ENCODE results near the gene SCN2B. TPM values are rescaled to one million over a fixed set of nuclear protein-coding genes. Genes with fewer than 3 reads are reported as not detected.

SCN2B gene
- total and polyA plus RNA-seq, 2 of the 4 experiments (the other 2 are of a cell fraction): under 0.01 to 0.05 TPM

DNA sequence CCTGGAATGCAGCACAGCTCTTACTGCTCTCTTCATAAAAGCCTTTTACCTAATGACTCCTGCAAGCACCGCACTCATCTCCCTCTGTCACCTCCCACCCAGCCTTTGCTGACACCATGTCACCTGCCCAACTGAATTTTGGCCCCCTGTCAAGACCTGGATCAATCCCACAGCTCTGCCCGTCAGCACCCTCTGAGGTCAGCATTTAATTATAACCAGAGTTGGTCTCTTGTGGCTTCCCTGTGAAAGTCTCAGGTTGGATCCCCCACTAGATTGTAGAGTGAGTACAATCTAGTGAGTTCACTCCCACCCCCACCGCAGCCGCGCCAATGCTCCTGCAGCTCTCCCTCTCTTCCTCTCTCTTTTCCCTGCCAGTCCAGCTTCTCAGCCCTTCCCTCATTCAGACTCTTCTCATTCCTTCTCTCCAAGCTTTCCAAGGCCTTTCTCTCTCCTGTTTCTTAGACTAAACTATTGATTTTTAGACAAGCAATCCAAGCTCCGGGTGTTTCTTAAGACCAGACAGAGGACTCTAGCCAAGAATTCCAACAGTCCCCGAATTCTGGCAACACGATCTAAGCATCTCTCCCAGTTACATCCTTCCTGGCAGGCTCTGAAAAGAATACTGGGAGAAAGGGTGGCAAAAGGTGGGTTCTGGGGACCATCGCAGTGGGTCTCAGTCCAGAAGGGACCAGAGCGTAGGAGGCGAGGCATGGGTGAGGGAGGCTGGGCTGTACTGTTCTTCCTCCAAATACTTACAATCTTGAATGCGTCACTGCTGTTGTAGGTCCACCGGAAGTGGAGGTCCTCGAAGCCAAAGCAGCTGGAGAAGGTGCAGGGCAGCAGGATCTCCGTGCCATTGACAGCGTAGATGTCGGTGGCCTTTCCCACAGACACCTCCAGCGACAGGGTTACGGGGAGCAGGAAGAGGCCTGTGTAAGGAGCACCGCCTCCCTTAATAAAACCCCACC is 31.9 kb downstream of the SCN2B start:
- no peak overlapping the region for H2AK9ac ChIP-seq (replicated peaks; ENCODE audit: low read depth, low read length, poor library complexity)
- H3K9me3 ChIP-seq (ENCODE audit: control insufficient read depth, insufficient read depth, low read length): no peaks in the 10 kb centered on the region
- CTCF ChIA-PET: interaction anchor here (1.5 kb wide), 1 partner anchor 27 kb away, joined by 4 read pairs; no protein-coding TSS in a partner anchor
- no peak overlapping the region for H3K56ac ChIP-seq (ENCODE audit: extremely low read depth, insufficient read depth, low read length)
- H3K4me2 ChIP-seq (ENCODE audit: low read depth, low read length): no peak overlapping the region
- H3K27ac ChIP-seq (ENCODE audit: insufficient read depth, low read length): no peak overlapping the region
- 27% methylated on average over 3 of the region's 20 CpGs; no CpG with 5 or more reads in 1 of the 2 experiments for WGBS, 2 experiments (ENCODE audit: extremely low coverage in 2 of 2, insufficient read length in 1 of 2)
- DNase-seq: no peak
- no peak overlapping the region for H3K14ac ChIP-seq (replicated peaks; ENCODE audit: low read depth, low read length)
- H3K9ac ChIP-seq (ENCODE audit: low read depth, low read length): no peak overlapping the region
- no peaks in the 10 kb centered on the region for H3K9me1 ChIP-seq (ENCODE audit: insufficient read depth, low read length)
- peak overlapping the region; percentile 63 for H2AFZ ChIP-seq (replicated peaks; ENCODE audit: low read length, poor library complexity)
- H3K27me3 ChIP-seq (ENCODE audit: control insufficient read depth, insufficient read depth, low read length): peaks cover 35% of the 10 kb centered on the region
- intact Hi-C loops (cut with micrococcal nuclease) (loop anchor here (1.0 to 5.0 kb wide), 5 partner anchors 27 to 423 kb away; partner anchors contain the start of gene IFT46), in situ Hi-C loops (cut with MboI; ENCODE audit: low sequenced_read_pairs) (loop anchor here (10.0 kb wide), 1 partner anchor 210 kb away; the partner anchor contains the start of gene UBE4A), dilution Hi-C loops (cut with HindIII; ENCODE audit: low sequenced_read_pairs, unreplicated experiment) (no loop called here)
- no peak overlapping the region for H4K91ac ChIP-seq (ENCODE audit: insufficient read depth, low read depth, low read length)
- no peak overlapping the region for H3K18ac ChIP-seq (ENCODE audit: low read depth, low read length)
- no peak overlapping the region for H2AK5ac ChIP-seq (ENCODE audit: low read depth, low read length)
- H3K79me1 ChIP-seq (ENCODE audit: low read depth in 1 of 2, low read length in 2 of 2): no peaks in the 10 kb centered on the region
- H4K5ac ChIP-seq (ENCODE audit: low read depth, low read length): no peak overlapping the region
- H2BK15ac ChIP-seq (ENCODE audit: low read depth, low read length): no peak overlapping the region
- H3K36me3 ChIP-seq (ENCODE audit: control insufficient read depth, insufficient read depth, low read length): no peaks in the 10 kb centered on the region
- TF ChIP-seq FOS (IDR thresholded peaks at IDR 0.05; ENCODE audit: low read depth, low read length) (no peak), BHLHE40 (IDR thresholded peaks at IDR 0.05; ENCODE audit: low read depth, low read length) (no peak), MXI1 (IDR thresholded peaks at IDR 0.05; ENCODE audit: borderline replicate concordance, low read depth, low read length) (no peak), NFE2L2 (IDR thresholded peaks at IDR 0.05; ENCODE audit: low read depth, low read length) (no peak), MAZ (IDR thresholded peaks at IDR 0.05; ENCODE audit: borderline replicate concordance, low read depth, low read length) (no peak), RAD21 (IDR thresholded peaks at IDR 0.05; ENCODE audit: low read length) (no peak), CEBPB (IDR thresholded peaks at IDR 0.05; ENCODE audit: low read depth, low read length) (no peak), SMC3 (IDR thresholded peaks at IDR 0.05; ENCODE audit: low read depth, low read length) (no peak)
- TF ChIP-seq, protein P1, sequence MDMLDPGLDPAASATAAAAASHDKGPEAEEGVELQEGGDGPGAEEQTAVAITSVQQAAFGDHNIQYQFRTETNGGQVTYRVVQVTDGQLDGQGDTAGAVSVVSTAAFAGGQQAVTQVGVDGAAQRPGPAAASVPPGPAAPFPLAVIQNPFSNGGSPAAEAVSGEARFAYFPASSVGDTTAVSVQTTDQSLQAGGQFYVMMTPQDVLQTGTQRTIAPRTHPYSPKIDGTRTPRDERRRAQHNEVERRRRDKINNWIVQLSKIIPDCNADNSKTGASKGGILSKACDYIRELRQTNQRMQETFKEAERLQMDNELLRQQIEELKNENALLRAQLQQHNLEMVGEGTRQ (IDR thresholded peaks at IDR 0.05; ENCODE audit: low read depth, low read length): no peak
- TF ChIP-seq, protein P2, sequence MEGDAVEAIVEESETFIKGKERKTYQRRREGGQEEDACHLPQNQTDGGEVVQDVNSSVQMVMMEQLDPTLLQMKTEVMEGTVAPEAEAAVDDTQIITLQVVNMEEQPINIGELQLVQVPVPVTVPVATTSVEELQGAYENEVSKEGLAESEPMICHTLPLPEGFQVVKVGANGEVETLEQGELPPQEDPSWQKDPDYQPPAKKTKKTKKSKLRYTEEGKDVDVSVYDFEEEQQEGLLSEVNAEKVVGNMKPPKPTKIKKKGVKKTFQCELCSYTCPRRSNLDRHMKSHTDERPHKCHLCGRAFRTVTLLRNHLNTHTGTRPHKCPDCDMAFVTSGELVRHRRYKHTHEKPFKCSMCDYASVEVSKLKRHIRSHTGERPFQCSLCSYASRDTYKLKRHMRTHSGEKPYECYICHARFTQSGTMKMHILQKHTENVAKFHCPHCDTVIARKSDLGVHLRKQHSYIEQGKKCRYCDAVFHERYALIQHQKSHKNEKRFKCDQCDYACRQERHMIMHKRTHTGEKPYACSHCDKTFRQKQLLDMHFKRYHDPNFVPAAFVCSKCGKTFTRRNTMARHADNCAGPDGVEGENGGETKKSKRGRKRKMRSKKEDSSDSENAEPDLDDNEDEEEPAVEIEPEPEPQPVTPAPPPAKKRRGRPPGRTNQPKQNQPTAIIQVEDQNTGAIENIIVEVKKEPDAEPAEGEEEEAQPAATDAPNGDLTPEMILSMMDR (conservative IDR thresholded peaks at IDR 0.05; ENCODE audit: low read depth, low read length): no peak
- H2BK20ac ChIP-seq (ENCODE audit: low read depth, low read length): no peak overlapping the region
- no peak overlapping the region for H3K23ac ChIP-seq (ENCODE audit: low read depth, low read length)
- no peak overlapping the region for H4K8ac ChIP-seq (ENCODE audit: low read depth in 2 of 2, low read length in 2 of 2)
- no peaks in the 10 kb centered on the region for H4K20me1 ChIP-seq (ENCODE audit: insufficient read depth, low read length)
- H2BK120ac ChIP-seq (ENCODE audit: low read depth, low read length): no peak overlapping the region
- POLR2A ChIA-PET (ENCODE audit: unreplicated experiment): no interaction called here
- H2BK5ac ChIP-seq (ENCODE audit: low read depth, low read length, poor library complexity, severe bottlenecking): no peak overlapping the region
- BruUV-seq (replicated peaks): no TSS peak
- no peak for ATAC-seq (ENCODE audit: low read depth)
- no peaks in the 10 kb centered on the region for H3K4me1 ChIP-seq (ENCODE audit: control insufficient read depth, insufficient read depth, low read length)
- no peak overlapping the region for H3K4me3 ChIP-seq (ENCODE audit: insufficient read depth, low read depth, low read length)
- no peak overlapping the region for H3K4ac ChIP-seq (ENCODE audit: low read depth, low read length)

Data from IMR-90 (cell line).